Smooth muscle cell (in vitro differentiated cells): ENCODE measurements around the gene RCCD1. TPM values are rescaled to one million over a fixed set of nuclear protein-coding genes. Genes with fewer than 3 reads are reported as not detected.

Experiments used
- DNase-seq: peaks from one replicate; lab custom pipeline; 2025; ENCODE audit not compliant: unreplicated experiment; lab: John Stamatoyannopoulos, UW
- H2AFZ ChIP-seq: fragments of 200-600 bp; sonication (generic); 2 replicates; pipeline ENCODE4 v1.6.0; 2016; ENCODE audit warnings: antibody characterized with exemption, low read depth, mild to moderate bottlenecking
- H3F3A ChIP-seq: fragments of 200-600 bp; sonication (generic); 2 replicates; pipeline ENCODE4 v1.6.0; 2017; ENCODE audit warnings: antibody characterized with exemption, low read depth
- H3K27ac ChIP-seq: fragments of 200-600 bp; sonication (generic); 2 replicates; pipeline ENCODE4 v1.5.1; 2016; ENCODE audit warnings: low read depth, mild to moderate bottlenecking
- H3K27me3 ChIP-seq: fragments of 200-600 bp; sonication (generic); 2 replicates; pipeline ENCODE4 v1.6.1; 2016; ENCODE audit warnings: low read depth, mild to moderate bottlenecking
- H3K36me3 ChIP-seq: fragments of 200-600 bp; sonication (generic); 2 replicates; pipeline ENCODE4 v1.5.1; 2016; ENCODE audit warnings: low read depth
- H3K4me1 ChIP-seq: fragments of 200-600 bp; sonication (generic); 2 replicates; pipeline ENCODE4 v1.5.1; 2016; ENCODE audit warnings: low read depth
- H3K4me2 ChIP-seq: fragments of 200-600 bp; sonication (generic); 2 replicates; pipeline ENCODE4 v1.6.0; 2016; ENCODE audit warnings: mild to moderate bottlenecking
- H3K4me3 ChIP-seq: fragments of 200-600 bp; sonication (generic); 2 replicates; pipeline ENCODE4 v1.5.1; 2016; ENCODE audit warnings: mild to moderate bottlenecking
- H3K79me2 ChIP-seq: fragments of 200-600 bp; sonication (generic); 2 replicates; pipeline ENCODE4 v1.6.0; 2016; ENCODE audit warnings: low read depth, mild to moderate bottlenecking
- H3K9ac ChIP-seq: fragments of 200-600 bp; sonication (generic); 2 replicates; pipeline ENCODE4 v1.6.0; 2016; ENCODE audit warnings: low read depth
- H3K9me3 ChIP-seq: fragments of 200-600 bp; sonication (generic); replicated peaks from 2 replicates; pipeline ENCODE4 v1.5.1; 2016; ENCODE audit warnings: low read depth
- H4K20me1 ChIP-seq: fragments of 200-600 bp; sonication (generic); 2 replicates; pipeline ENCODE4 v1.6.0; 2016; ENCODE audit warnings: low read depth
- WGBS: methylation state at CpG from one replicate; pipeline ENCODE4 v1.1.7; 2016; ENCODE audit warnings: low lambda C conversion rate; 5-methylcytosine and 5-hydroxymethylcytosine counted together
- polyA plus RNA-seq: library from polyadenylated mRNA; unstranded; fragments of >200 nt; fragmentation: Nextera tagmentation; extraction: Ambion mirVana; gene quantifications from 2 replicates; pipeline ENCODE4 v1.2.1, GENCODE V29; 2016
- total RNA-seq: library from RNA; depleted of rRNA; stranded (reverse); fragments of >200 nt; gene quantifications from 2 replicates; pipeline ENCODE4 v1.2.3, GENCODE V29; 2014
- TF ChIP-seq, protein P1 (sequence below): fragments of 200-600 bp; sonication (generic); IDR thresholded peaks from 2 replicates; pipeline ENCODE4 v1.5.1; 2017; ENCODE audit warnings: borderline replicate concordance, mild to moderate bottlenecking, antibody characterized with exemption; ENCODE audit not compliant: insufficient read depth, poor library complexity, severe bottlenecking

RCCD1 gene
- total and polyA plus RNA-seq, 2 experiments from 2014 or later, result 4.4 to 9.2 TPM

DNA sequence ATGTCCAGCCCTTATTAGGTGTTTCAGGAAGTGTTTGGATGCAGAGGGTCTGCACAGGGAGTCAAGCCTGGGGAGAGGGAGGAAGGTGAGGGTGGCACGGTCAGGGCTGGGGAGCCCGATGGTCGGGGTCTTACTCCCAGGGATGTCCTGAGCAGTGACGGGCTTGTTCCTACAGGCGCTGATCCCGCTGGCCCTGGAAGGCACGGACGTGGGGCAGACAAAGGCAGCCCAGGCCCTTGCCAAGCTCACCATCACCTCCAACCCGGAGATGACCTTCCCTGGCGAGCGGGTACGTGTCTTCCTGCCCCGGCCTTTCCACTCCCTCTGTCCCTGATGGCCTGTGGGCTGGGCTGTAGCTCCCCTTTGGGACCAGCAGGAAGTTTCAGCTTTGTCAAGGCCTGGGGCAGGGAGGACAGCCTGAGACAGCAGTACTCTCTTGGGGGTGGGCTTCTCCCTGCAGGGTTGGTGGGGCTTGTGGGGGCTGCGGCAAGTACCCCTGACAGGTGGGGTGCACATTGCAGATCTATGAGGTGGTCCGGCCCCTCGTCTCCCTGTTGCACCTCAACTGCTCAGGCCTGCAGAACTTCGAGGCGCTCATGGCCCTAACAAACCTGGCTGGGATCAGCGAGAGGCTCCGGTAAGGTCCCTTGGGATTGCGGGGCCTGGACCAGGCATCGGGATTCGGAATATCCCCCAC is 4.6 kb upstream of the RCCD1 start:
- Histone ChIP-seq H3K4me1 (no peaks in the 10 kb centered on the region), H2AFZ (no peak overlapping the region)

DNA sequence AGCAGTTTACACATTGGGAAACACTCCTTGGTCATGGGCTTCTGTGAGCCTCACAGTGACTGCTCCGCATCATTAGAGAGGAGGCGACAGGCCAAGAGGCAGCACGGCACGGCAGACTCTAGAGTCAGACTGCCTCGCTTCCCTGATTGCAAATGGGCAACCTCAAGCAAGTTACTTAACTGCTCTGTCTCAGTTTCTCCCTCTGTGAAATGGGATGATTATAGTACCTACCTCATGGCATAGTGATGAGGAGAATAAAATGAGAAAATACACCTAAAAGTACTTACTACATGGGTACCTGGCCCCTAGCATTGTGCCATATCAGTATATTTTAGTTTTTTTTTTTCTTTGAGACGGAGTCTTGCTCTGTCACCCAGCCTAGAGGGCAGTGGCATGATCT is 4.0 kb upstream of the RCCD1 start:
- Histone ChIP-seq H3K9ac (no peak overlapping the region), H3K4me3 (no peak overlapping the region), H3K79me2 (no peaks in the 10 kb centered on the region), H4K20me1 (peaks cover 4% of the 10 kb centered on the region), H3K36me3 (no peaks in the 10 kb centered on the region), H3K27ac (no peak overlapping the region), H3F3A (no peaks in the 10 kb centered on the region), H3K4me1 (no peaks in the 10 kb centered on the region), H3K9me3 (no peaks in the 10 kb centered on the region), H3K4me2 (no peak overlapping the region), H2AFZ (no peak overlapping the region), H3K27me3 (no peaks in the 10 kb centered on the region)
- WGBS, result 96% methylated on average over 6 of the region's 6 CpGs
- TF ChIP-seq, protein P1, sequence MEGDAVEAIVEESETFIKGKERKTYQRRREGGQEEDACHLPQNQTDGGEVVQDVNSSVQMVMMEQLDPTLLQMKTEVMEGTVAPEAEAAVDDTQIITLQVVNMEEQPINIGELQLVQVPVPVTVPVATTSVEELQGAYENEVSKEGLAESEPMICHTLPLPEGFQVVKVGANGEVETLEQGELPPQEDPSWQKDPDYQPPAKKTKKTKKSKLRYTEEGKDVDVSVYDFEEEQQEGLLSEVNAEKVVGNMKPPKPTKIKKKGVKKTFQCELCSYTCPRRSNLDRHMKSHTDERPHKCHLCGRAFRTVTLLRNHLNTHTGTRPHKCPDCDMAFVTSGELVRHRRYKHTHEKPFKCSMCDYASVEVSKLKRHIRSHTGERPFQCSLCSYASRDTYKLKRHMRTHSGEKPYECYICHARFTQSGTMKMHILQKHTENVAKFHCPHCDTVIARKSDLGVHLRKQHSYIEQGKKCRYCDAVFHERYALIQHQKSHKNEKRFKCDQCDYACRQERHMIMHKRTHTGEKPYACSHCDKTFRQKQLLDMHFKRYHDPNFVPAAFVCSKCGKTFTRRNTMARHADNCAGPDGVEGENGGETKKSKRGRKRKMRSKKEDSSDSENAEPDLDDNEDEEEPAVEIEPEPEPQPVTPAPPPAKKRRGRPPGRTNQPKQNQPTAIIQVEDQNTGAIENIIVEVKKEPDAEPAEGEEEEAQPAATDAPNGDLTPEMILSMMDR, result no peak
- DNase-seq, result no peak

More for the DNA sequence above, 4.6 kb upstream of the RCCD1 start:
- Histone ChIP-seq H3K4me3 (no peak overlapping the region), H3F3A (no peaks in the 10 kb centered on the region), H3K27me3 (no peaks in the 10 kb centered on the region), H3K9ac (no peak overlapping the region), H3K9me3 (no peaks in the 10 kb centered on the region), H4K20me1 (peaks cover under 1% of the 10 kb centered on the region), H3K79me2 (no peaks in the 10 kb centered on the region), H3K36me3 (no peaks in the 10 kb centered on the region), H3K4me2 (no peak overlapping the region), H3K27ac (peak overlapping the region; percentile 23)
- TF ChIP-seq, protein P1, result no peak
- WGBS, result 98% methylated on average over 23 of the region's 23 CpGs
- no peak for DNase-seq

DNA sequence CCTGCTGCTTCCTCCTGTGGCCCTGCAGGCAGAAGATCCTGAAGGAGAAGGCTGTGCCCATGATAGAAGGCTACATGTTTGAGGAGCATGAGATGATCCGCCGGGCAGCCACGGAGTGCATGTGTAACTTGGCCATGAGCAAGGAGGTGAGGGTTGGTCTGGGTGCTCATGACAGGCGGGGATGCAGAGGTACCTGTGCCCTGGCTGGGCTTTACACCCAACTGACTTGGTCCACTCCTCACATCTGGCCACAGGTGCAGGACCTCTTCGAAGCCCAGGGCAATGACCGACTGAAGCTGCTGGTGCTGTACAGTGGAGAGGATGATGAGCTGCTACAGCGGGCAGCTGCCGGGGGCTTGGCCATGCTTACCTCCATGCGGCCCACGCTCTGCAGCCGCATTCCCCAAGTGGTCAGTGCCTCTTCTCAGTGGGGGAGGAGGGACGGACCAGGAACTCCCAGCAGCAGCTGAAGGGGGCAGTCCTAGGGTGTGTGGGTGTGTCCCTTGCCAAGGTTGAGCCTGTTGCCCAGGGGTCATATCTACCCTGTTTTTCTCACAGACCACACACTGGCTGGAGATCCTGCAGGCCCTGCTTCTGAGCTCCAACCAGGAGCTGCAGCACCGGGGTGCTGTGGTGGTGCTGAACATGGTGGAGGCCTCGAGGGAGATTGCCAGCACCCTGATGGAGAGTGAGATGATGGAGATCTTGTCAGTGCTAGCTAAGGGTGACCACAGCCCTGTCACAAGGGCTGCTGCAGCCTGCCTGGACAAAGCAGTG is 1.6 kb upstream of the RCCD1 start:
- H3K36me3 ChIP-seq, result no peaks in the 10 kb centered on the region
- H3K9ac ChIP-seq, result no peak overlapping the region
- H3K4me3 ChIP-seq, result no peak overlapping the region
- H2AFZ ChIP-seq, result no peak overlapping the region
- peaks cover 9% of the 10 kb centered on the region for H4K20me1 ChIP-seq
- no peak overlapping the region for H3K27ac ChIP-seq
- WGBS, result 96% methylated on average over 14 of the region's 14 CpGs
- TF ChIP-seq, protein P1, result no peak
- peaks cover 5% of the 10 kb centered on the region for H3F3A ChIP-seq
- no peaks in the 10 kb centered on the region for H3K9me3 ChIP-seq
- no peaks in the 10 kb centered on the region for H3K79me2 ChIP-seq
- DNase-seq, result no peak
- no peaks in the 10 kb centered on the region for H3K27me3 ChIP-seq
- no peak overlapping the region for H3K4me2 ChIP-seq
- H3K4me1 ChIP-seq, result peaks cover 17% of the 10 kb centered on the region
